OCI-LY1 (cell line): ENCODE measurements around the gene HCST.

Source experiments
- EZH2 ChIP-seq: fragments of 200-600 bp; sonication (generic), shearing (Covaris generic); IDR thresholded peaks from 2 replicates; pipeline ENCODE4 v1.8.0; 2017; ENCODE audit warnings: borderline replicate concordance, mixed run types, mild to moderate bottlenecking, antibody characterized with exemption, low read length, moderate library complexity, mixed read lengths
- TF ChIP-seq, protein P1 (sequence below): fragments of 200-600 bp; sonication (generic), shearing (Covaris generic); IDR thresholded peaks from 2 replicates; pipeline ENCODE4 v1.5.1; 2017; ENCODE audit warnings: mild to moderate bottlenecking, antibody characterized with exemption, low read length, moderate library complexity, mixed read lengths

DNA sequence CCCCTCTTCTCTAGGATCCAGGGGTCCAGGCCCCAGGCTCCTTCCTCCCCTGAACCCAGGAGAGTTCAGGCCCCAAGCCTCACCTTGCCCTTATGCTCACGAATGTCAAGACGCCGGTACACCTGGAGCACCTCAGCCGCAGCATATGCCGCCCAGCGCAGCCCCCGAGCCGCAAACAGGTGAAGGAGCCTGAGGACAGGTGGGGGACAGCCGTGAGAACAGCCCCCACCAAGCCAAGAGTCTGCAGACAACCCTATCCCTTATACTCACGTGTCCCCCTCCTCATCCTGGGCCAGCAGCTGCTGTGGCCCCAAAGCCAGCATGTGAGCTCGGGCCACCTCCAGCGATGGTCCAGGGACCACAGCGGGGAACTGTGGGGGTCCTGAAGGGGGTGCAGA is 5.7 kb upstream of the HCST start:
- TF ChIP-seq, protein P1, sequence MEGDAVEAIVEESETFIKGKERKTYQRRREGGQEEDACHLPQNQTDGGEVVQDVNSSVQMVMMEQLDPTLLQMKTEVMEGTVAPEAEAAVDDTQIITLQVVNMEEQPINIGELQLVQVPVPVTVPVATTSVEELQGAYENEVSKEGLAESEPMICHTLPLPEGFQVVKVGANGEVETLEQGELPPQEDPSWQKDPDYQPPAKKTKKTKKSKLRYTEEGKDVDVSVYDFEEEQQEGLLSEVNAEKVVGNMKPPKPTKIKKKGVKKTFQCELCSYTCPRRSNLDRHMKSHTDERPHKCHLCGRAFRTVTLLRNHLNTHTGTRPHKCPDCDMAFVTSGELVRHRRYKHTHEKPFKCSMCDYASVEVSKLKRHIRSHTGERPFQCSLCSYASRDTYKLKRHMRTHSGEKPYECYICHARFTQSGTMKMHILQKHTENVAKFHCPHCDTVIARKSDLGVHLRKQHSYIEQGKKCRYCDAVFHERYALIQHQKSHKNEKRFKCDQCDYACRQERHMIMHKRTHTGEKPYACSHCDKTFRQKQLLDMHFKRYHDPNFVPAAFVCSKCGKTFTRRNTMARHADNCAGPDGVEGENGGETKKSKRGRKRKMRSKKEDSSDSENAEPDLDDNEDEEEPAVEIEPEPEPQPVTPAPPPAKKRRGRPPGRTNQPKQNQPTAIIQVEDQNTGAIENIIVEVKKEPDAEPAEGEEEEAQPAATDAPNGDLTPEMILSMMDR: no peak
- TF ChIP-seq EZH2: no peak
